RWPE2 (cell line): ENCODE results near the gene PRRC2C.
"Not testable (repeated sequence)": the region's sequence is repeated elsewhere in the genome, so short reads cannot be mapped to it uniquely, and the experiment has no call there.

Experiments used
- ATAC-seq: fragments of 200-7000 bp; cut with Tn5 transposase; 3 replicates; pipeline ENCODE4 v1.9.1; 2021; ENCODE audit warnings: low read depth
- DNase-seq: peaks from one replicate; pipeline ENCODE4 v3.0.0-alpha.2; 2020; ENCODE audit warnings: low spot score
- H3K27ac ChIP-seq: fragments of 450-650 bp; 2 replicates; pipeline ENCODE4 v1.5.1; 2017; ENCODE audit warnings: mild to moderate bottlenecking; ENCODE audit not compliant: poor library complexity, severe bottlenecking
- H3K27me3 ChIP-seq: fragments of 250-450 bp; sonication (Bioruptor Pico); 2 replicates; pipeline ENCODE4 v1.5.1; 2021; ENCODE audit warnings: mild to moderate bottlenecking, moderate library complexity; ENCODE audit not compliant: insufficient read depth, poor library complexity, severe bottlenecking
- H3K36me3 ChIP-seq: fragments of 250-450 bp; sonication (Bioruptor Pico); 2 replicates; pipeline ENCODE4 v1.5.1; 2020; ENCODE audit warnings: low read depth, mild to moderate bottlenecking, moderate library complexity
- H3K4me1 ChIP-seq: fragments of 250-450 bp; sonication (Bioruptor Pico); 2 replicates; pipeline ENCODE4 v1.5.1; 2021; ENCODE audit warnings: mild to moderate bottlenecking, moderate library complexity; ENCODE audit not compliant: insufficient read depth, poor library complexity, severe bottlenecking
- H3K4me3 ChIP-seq: fragments of 250-450 bp; sonication (Bioruptor Pico); 2 replicates; pipeline ENCODE4 v1.5.1; 2021; ENCODE audit warnings: mild to moderate bottlenecking, moderate library complexity; ENCODE audit not compliant: severe bottlenecking
- H3K9me3 ChIP-seq: fragments of 250-450 bp; sonication (Bioruptor Pico); 2 replicates; pipeline ENCODE4 v1.5.1; 2021; ENCODE audit warnings: mild to moderate bottlenecking, moderate library complexity; ENCODE audit not compliant: severe bottlenecking
- CTCF ChIP-seq: fragments of 450-650 bp; IDR thresholded peaks from one replicate; pipeline ENCODE4 v1.5.1; 2017; ENCODE audit warnings: mild to moderate bottlenecking, moderate library complexity; ENCODE audit not compliant: poor library complexity, severe bottlenecking

PRRC2C gene

GRCh38 chr1:171600862-171601261 is 115.5 kb downstream of the PRRC2C start:
- no peaks in the 10 kb centered on the region for H3K9me3 ChIP-seq
- TF ChIP-seq CTCF, result no peak
- no peaks in the 10 kb centered on the region for H3K36me3 ChIP-seq
- H3K27me3 ChIP-seq, result no peaks in the 10 kb centered on the region
- ATAC-seq, result no peak
- H3K4me3 ChIP-seq, result no peak overlapping the region
- H3K4me1 ChIP-seq, result no peaks in the 10 kb centered on the region
- no peak overlapping the region for H3K27ac ChIP-seq
- no peak for DNase-seq

GRCh38 chr1:171603042-171603441 is 117.7 kb downstream of the PRRC2C start:
- not testable (repeated sequence) for H3K9me3 ChIP-seq, H3K4me3 ChIP-seq, H3K4me1 ChIP-seq, ATAC-seq, H3K36me3 ChIP-seq, H3K27ac ChIP-seq, DNase-seq, H3K27me3 ChIP-seq

- H3K4me1 ChIP-seq, result no peaks in the 10 kb centered on the region
- H3K36me3 ChIP-seq, result no peaks in the 10 kb centered on the region
- no peaks in the 10 kb centered on the region for H3K9me3 ChIP-seq
- no peak for ATAC-seq
- H3K4me3 ChIP-seq, result no peak overlapping the region
- no peak for TF ChIP-seq CTCF
- DNase-seq, result no peak
- no peak overlapping the region for H3K27ac ChIP-seq
- H3K27me3 ChIP-seq, result no peaks in the 10 kb centered on the region
These were observed 121.1 kb downstream of the PRRC2C start for GRCh38 chr1:171606402-171606941.

- ATAC-seq (no peak), DNase-seq (no peak)
- Histone ChIP-seq H3K27me3 (no peaks in the 10 kb centered on the region), H3K4me3 (no peak overlapping the region), H3K27ac (no peak overlapping the region), H3K36me3 (no peaks in the 10 kb centered on the region), H3K9me3 (no peaks in the 10 kb centered on the region), H3K4me1 (no peaks in the 10 kb centered on the region)
- no peak for TF ChIP-seq CTCF
These were observed 125.1 kb downstream of the PRRC2C start for GRCh38 chr1:171610385-171610784.

GRCh38 chr1:171611306-171611705 is 126.0 kb downstream of the PRRC2C start:
- no peaks in the 10 kb centered on the region for H3K4me1 ChIP-seq
- H3K4me3 ChIP-seq, result no peak overlapping the region
- H3K9me3 ChIP-seq, result no peaks in the 10 kb centered on the region
- no peaks in the 10 kb centered on the region for H3K36me3 ChIP-seq
- TF ChIP-seq CTCF, result no peak
- ATAC-seq, result no peak
- no peak for DNase-seq
- no peaks in the 10 kb centered on the region for H3K27me3 ChIP-seq
- no peak overlapping the region for H3K27ac ChIP-seq
